ENCODE results near the gene HS3ST3B1.

HS3ST3B1 gene

GRCh38 chr17:14359163-14360020 lies 58.5 kb downstream of the HS3ST3B1 start:
- no peak for DNase-seq

GRCh38 chr17:14360856-14361255 lies 60.0 kb downstream of the HS3ST3B1 start:
- DNase-seq, result no peak

DNA sequence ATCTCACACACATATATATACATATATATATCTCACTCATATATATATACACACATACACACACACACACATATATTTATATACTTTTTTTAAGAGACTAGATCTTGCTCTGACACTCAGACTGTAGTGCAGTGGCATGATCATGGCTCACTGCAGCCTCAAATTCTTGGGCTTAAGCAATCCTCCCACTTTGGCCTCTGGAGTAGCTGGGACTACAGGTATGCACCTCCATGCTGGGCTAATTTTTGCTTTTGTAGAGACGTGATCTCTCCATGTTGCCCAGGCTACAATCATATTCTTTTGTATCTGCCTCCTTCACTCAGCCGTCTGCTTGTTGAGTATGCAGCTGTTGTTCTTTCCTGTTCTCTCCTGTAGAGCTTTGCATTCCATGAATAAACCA lies 60.6 kb downstream of the HS3ST3B1 start:
- DNase-seq, result no peak

GRCh38 chr17:14361945-14362508 lies 61.1 kb downstream of the HS3ST3B1 start:
- no peak for DNase-seq

GRCh38 chr17:14366199-14366598 lies 65.3 kb downstream of the HS3ST3B1 start:
- DNase-seq, result no peak

- no peak for DNase-seq
Observed at GRCh38 chr17:14372461-14372860, 71.6 kb downstream of the HS3ST3B1 start.

GRCh38 chr17:14372905-14373613 lies 72.2 kb downstream of the HS3ST3B1 start:
- no peak for DNase-seq

DNA sequence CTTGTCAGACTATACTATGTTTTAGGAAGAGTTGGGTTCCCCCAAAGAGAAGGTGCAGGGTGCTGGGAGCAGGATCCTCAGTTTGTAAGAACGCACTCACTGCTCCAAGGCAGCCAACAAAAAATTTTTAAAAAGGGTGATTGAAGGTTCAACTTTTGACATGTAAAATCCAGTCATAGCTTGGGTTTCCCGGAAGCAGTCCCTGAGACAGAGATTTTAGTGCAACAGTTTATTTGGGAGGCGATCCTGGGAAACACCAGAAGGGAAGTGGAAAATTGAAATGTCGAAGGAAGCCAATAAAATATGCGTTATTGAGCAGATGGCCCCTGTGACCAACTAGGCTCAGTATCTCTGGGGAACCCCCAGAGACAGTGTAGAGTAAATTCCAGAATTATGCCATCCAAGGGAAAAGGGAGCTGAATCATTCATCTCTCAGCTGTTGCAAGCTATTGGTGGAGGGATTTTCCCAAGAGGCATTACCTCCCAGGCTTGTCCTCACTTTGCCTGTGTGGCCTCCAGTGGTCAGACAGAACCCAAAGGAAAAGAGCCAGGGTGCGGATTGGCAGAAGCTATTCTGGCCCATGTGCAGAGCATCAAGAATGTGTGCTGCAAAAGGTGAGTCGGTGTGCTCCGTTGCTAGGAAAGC lies 72.9 kb downstream of the HS3ST3B1 start:
- DNase-seq, result no peak

GRCh38 chr17:14374268-14374667 lies 73.4 kb downstream of the HS3ST3B1 start:
- DNase-seq, result no peak

DNA sequence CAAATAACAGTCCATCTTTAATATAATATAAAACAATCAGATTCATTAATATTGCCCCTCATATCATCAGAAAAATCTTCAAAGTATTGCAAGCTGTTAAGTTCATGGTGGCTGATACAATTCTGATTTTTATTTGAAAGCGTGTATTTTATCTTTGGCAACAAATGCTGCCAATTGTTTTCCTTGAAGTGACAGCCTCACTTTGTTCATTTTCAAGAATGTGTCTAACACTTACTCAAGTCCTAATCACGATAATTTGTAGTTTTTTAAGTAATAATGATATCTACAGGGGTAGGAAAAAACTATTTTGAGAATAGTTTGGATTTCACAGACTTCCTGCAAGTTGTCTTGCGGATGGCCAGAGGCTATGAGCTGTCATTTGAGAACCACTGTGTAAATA lies 75.8 kb downstream of the HS3ST3B1 start:
- DNase-seq, result no peak

DNA sequence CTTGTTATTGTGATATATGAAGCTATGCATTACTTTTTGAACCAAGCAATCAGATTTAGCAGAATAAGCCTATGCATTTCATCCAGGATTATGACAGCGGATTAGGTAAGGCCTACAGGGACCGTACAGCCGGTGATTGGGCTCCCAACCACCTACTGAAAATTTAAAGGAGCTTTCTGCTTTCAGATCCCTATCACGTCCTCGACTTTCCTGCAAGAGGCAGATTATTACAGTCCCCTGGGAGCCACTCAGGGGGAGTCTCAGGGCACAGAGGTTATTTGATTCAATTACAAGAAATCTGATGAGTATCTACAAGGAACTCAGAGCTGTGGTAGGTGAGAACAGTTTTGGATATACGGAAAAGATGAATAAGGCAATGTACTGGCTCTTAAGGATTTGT lies 80.7 kb downstream of the HS3ST3B1 start:
- DNase-seq, result no peak

GRCh38 chr17:14387036-14387435 lies 86.2 kb downstream of the HS3ST3B1 start:
- DNase-seq, result no peak

GRCh38 chr17:14389681-14390080 lies 88.8 kb downstream of the HS3ST3B1 start:
- no peak for DNase-seq

- no peak for DNase-seq
Observed at GRCh38 chr17:14393723-14394122, 92.8 kb downstream of the HS3ST3B1 start.

DNA sequence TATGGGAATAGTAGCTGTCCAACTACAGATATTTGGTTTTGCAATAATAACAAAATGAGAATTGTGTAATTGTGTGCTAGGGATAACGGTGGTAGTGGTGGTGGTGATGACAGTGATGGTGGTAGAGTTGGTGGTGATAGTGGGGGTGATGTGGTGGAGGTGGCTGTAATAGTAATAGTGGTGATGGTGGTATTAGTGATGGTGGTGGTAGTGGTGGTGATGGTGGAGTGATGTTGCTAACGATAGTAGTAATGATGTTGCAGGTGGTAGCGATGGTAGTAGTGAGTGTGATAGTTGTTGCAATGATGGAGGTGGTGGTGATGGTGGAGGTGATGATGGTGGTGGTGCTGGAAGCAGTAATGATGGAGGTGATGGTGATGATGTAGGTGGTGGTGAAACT lies 94.4 kb downstream of the HS3ST3B1 start:
- no peak for DNase-seq

GRCh38 chr17:14396547-14396946 lies 95.7 kb downstream of the HS3ST3B1 start:
- DNase-seq, result no peak

DNA sequence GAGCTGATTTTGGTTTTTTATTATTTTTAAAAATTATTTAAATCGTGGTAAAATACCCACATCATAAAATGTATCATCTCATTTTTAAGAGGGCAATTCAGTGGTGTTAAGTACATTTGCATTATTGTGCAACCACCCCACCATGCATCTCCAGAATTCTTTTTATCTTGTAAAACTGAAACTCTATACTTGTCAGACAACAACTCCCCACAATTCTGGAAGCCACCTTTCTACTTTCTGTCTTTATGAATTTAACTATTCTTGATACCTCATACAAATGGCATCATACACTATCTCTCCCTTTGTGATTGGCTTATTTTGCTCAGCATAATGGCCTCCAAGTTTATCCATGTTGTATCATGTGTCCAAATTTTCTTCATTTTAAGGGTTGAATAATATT lies 97.9 kb downstream of the HS3ST3B1 start:
- no peak for DNase-seq

Measured in NCI-H2227 treated with DMSO at 0.1 percent for 48 hours (cell line).